HAP-1 (cell line): ENCODE measurements around the gene BST2.

ENCODE experiments used
- DNase-seq, 2 experiments: peaks; one replicate each; pipeline ENCODE4 v3.0.0-alpha.2; 2016 to 2020; ENCODE audit warnings: low spot score in 2 of 2
- H3K27me3 ChIP-seq: fragments of 250-450 bp; sonication (Bioruptor Pico); 2 replicates; pipeline ENCODE4 v1.5.1; 2020; ENCODE audit warnings: low read depth, mild to moderate bottlenecking, moderate library complexity
- H3K36me3 ChIP-seq: fragments of 250-450 bp; sonication (Bioruptor Pico); replicated peaks from 2 replicates; pipeline ENCODE4 v1.5.1; 2020; ENCODE audit warnings: mild to moderate bottlenecking
- H3K4me1 ChIP-seq: fragments of 250-450 bp; sonication (Bioruptor Pico); 2 replicates; pipeline ENCODE4 v1.5.1; 2020; ENCODE audit warnings: mild to moderate bottlenecking
- H3K4me3 ChIP-seq: fragments of 250-450 bp; sonication (Bioruptor Pico); 2 replicates; pipeline ENCODE4 v1.5.1; 2020; ENCODE audit warnings: mild to moderate bottlenecking, moderate library complexity
- H3K9me3 ChIP-seq: fragments of 250-450 bp; sonication (Bioruptor Pico); 2 replicates; pipeline ENCODE4 v1.5.1; 2020; ENCODE audit warnings: mild to moderate bottlenecking, moderate library complexity
- in situ Hi-C: fragments of 300-500 bp; cut with MboI; formaldehyde crosslinking; loops from 3 replicates; pipeline ENCODE4 v1.14.3; 2020; ENCODE audit warnings: low sequenced_read_pairs, inconsistent platforms, mixed read lengths

The BST2 gene

DNA sequence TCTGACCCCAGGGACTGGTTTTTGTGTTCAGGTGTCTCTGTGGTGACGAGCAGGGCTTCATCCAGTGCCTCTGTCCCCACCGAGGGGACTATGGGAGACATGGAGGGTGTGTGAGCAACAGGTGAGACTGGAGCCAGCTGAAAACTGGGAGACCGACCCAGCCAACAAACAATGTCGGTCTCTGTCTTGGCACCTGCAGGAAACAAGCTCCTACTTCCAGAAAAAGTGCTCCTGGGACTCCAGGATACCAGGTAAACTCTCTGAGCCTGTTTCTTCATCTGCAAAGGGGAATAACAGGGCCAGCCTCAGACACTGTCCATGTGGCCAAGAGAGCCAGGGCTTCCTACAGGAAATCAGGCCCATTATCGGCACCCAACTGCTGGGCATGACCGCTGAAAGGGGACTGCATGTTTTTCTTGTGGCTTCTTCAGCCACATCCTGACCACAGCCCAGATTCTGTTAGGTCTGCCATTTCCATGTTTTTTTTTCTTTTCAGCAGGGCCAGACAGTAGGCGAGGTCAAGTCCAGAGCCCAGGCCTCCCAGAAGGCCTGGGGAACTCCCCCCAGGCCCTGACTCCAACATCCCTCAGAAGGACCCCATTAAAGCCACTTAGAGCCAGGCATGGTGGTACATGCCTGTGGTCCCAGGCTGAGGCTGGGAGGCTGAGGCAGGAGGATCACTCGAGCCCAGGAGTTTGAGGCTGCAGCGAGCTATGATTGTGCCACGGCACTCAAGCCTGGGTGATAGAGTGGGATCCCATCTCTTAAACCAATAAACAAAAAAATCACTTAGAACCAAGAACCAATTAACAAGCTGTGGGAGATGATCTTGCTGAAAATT, 836 bp upstream of the BST2 start:
- Histone ChIP-seq H3K4me3 (peak overlapping the region; percentile 54), H3K36me3 (peaks cover 16% of the 10 kb centered on the region), H3K9me3 (no peaks in the 10 kb centered on the region), H3K4me1 (peaks cover 22% of the 10 kb centered on the region), H3K27me3 (no peaks in the 10 kb centered on the region)
- in situ Hi-C loops = no loop called here
- no peak for DNase-seq

- H3K36me3 ChIP-seq = peaks cover 30% of the 10 kb centered on the region
- no peaks in the 10 kb centered on the region for H3K27me3 ChIP-seq
- peaks cover 22% of the 10 kb centered on the region for H3K4me1 ChIP-seq
- H3K4me3 ChIP-seq = peak overlapping the region; percentile 54
- no peak for DNase-seq
- H3K9me3 ChIP-seq = no peaks in the 10 kb centered on the region
- in situ Hi-C loops = no loop called here
Observed at GRCh38 chr19:17404621-17405249, 695 bp downstream of the BST2 start.

DNA sequence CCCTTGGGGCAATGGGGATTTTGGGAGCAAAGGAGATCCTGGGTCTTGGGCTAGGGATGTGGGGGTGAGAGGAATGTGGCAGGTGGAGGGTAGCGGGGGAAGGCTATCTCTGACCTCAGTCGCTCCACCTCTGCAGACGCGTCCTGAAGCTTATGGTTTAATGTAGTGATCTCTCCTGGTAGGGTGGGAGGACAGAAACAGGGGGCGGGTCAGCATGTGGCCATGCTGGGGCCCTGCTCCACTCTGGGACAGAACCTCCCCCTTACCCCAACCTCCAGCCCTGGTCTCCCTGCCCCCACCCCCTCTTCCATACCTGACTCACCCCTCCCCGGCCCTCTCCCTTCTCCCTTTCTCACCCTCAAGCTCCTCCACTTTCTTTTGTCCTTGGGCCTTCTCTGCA, 1.4 kb downstream of the BST2 start:
- Histone ChIP-seq H3K9me3 (no peaks in the 10 kb centered on the region), H3K36me3 (peaks cover 35% of the 10 kb centered on the region), H3K4me1 (peaks cover 22% of the 10 kb centered on the region), H3K27me3 (no peaks in the 10 kb centered on the region), H3K4me3 (peak overlapping the region; percentile 54)
- in situ Hi-C loops = no loop called here
- peak; percentile 34 to 79 for DNase-seq

GRCh38 chr19:17402982-17403855, 2.2 kb downstream of the BST2 start:
- peaks cover 36% of the 10 kb centered on the region for H3K36me3 ChIP-seq
- DNase-seq = peak; percentile 63 to 86
- H3K4me1 ChIP-seq = peaks cover 22% of the 10 kb centered on the region
- H3K4me3 ChIP-seq = peak overlapping the region; percentile 54
- H3K27me3 ChIP-seq = no peaks in the 10 kb centered on the region
- H3K9me3 ChIP-seq = no peaks in the 10 kb centered on the region
- in situ Hi-C loops = no loop called here

DNA sequence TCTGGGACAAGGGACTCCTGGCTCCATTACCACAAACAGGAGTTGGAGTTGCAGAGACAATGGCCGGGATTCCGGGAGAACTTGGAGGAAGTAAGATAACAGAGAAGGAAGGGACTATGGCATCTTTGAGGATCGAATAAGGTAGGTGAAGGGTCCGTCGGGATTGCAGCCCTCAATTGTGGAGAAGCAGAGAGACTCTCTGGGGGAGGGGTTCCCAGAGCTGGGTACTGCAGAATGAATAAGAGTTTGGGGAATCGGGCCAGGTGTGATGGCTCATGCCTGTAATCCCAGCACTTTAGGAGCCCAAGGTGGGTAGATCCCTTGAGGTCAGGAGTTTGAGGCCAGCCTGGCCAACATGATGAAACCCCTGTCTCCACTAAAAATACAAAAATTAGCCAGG, 3.8 kb downstream of the BST2 start:
- H3K9me3 ChIP-seq = no peaks in the 10 kb centered on the region
- no peak for DNase-seq
- peaks cover 10% of the 10 kb centered on the region for H3K4me1 ChIP-seq
- H3K4me3 ChIP-seq = no peak overlapping the region
- peaks cover 49% of the 10 kb centered on the region for H3K36me3 ChIP-seq
- H3K27me3 ChIP-seq = no peaks in the 10 kb centered on the region
- in situ Hi-C loops = no loop called here

DNA sequence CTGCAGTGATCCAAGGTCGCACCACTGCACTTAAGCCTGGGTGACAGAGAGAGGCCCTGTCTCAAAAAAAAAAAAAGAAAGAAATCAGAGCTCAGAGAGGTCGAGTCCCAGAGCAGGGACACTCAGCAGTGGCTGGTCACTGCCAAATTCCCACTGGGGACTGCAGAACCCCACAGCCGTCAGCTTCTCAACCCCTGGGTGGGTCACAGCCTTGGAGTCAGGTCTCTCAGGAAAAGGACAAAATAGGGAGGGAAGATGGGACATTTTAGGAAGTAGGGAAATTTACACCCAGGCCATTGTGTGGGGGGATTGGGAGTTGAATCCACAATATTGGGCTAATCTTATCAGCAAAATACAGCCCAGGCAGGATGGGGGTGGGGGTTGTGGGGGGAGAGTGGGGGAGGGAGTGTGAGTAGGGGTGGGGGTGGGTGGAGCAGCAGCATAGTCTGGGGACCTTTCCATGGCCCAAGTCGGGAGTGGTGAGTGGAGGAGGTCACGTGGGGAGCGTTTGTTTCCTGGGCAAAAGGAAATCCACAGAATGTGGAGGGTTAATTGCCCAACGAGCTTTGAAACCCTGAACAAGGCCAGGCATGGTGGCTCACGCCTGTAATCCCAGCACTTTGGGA, 6.4 kb downstream of the BST2 start:
- no peaks in the 10 kb centered on the region for H3K9me3 ChIP-seq
- no peaks in the 10 kb centered on the region for H3K27me3 ChIP-seq
- peaks cover 58% of the 10 kb centered on the region for H3K36me3 ChIP-seq
- no peak overlapping the region for H3K4me3 ChIP-seq
- H3K4me1 ChIP-seq = no peaks in the 10 kb centered on the region
- in situ Hi-C loops = no loop called here
- DNase-seq = no peak

- H3K36me3 ChIP-seq = peaks cover 30% of the 10 kb centered on the region
- H3K4me1 ChIP-seq = peaks cover 6% of the 10 kb centered on the region
- H3K9me3 ChIP-seq = 0 out of 2 replicates have a peak, but pooled peaks cover under 1% of the 10 kb centered on the region
- no peaks in the 10 kb centered on the region for H3K27me3 ChIP-seq
- in situ Hi-C loops = no loop called here
- peak; percentile 79 to 80 for DNase-seq
- H3K4me3 ChIP-seq = no peak overlapping the region
Observed at GRCh38 chr19:17394891-17395415, 10.5 kb downstream of the BST2 start.

DNA sequence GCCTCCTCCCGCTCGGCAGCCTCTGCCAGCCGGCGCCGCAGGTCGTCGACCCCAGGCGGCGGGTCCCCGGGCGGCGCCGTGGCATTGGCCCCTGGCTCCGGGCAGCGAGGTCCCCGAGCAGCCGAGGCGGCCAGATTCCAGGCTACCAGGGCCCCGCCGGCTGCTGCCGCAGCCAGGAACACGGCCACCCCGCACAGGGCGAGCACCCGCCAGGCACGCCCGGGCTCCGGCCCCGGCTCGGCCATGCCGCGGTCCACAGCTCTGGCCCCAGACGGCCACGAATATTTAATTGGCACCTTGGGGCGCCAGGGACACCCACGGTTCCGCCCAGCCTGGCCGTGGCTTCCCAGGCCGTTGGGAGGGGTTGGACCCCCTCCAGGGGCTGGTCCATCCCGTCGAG, 11.5 kb downstream of the BST2 start, which contains the start of gene CCDC194:
TSS of gene CCDC194 (minus strand) at position 283 of the 400 bp plus-strand sequence. CDS start at position 245, 38 bp downstream.
- Histone ChIP-seq H3K27me3 (no peaks in the 10 kb centered on the region), H3K9me3 (peaks cover 11% of the 10 kb centered on the region), H3K4me1 (peaks cover 6% of the 10 kb centered on the region), H3K36me3 (peaks cover 24% of the 10 kb centered on the region), H3K4me3 (no peak within 1 kb of the TSS)
- in situ Hi-C loops = no loop called here
- no peak for DNase-seq

DNA sequence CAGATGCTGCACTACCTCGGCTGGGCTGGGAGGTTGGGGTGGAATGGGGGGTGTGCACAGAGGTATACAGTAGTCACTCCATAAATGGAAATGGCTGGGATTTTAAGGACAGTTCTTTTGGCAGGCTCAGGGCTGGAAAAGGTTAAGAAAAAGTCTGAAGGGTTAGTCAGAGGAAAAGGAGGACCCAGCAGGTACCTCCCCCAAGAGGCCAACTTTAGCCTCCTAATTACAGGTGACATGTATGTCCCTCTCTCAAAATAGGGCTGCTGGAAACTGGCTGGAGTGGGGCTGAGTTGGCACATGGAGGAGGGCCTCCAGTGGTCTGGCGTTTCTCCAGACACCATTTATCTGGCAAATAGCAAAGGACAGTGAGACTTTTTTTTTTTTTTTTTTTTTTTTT, 12.4 kb downstream of the BST2 start:
- Histone ChIP-seq H3K36me3 (peaks cover 20% of the 10 kb centered on the region), H3K27me3 (no peaks in the 10 kb centered on the region), H3K4me3 (no peak overlapping the region), H3K4me1 (peaks cover 6% of the 10 kb centered on the region), H3K9me3 (peaks cover 14% of the 10 kb centered on the region)
- no peak for DNase-seq
- in situ Hi-C loops = no loop called here

DNA sequence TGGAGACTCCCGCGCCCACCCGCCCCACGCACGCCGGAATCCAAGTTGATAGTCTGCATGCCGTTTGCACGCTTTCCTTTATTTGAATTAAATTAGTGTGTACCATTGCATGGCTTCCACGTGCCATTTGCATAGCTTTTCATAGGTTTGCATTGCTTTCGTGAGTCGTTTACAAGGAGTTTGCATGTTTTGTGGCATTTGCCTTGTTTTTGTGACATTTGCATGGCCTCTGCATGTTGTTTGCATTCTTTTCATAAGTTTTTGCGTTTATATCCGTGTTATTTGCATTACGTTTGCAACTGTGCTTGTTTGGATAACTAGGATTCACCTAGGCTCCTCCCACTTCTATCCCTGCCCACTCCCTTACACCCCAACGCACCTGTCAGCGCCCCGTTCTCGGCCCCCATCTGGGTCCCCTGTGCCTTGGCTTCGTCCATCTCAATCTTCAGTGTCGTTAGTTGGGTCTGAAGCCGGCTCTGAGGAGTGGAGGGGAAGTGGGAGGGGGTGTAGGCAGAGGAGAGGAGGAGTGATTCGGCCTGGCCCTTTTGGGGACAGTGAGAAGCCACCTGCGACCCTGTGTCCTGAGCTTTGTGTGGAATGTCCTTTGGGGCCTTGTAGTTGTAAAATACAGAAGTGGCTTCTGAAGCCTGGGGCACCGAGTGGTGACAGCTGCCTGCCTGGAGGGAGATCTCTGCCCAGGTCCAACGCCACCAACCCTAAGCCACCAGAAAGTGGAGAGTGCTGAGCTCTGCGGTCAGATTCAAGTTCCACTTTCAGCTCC, 13.9 kb downstream of the BST2 start:
- Histone ChIP-seq H3K4me1 (peaks cover 6% of the 10 kb centered on the region), H3K4me3 (peak overlapping the region; percentile 20), H3K9me3 (peaks cover 14% of the 10 kb centered on the region), H3K27me3 (no peaks in the 10 kb centered on the region), H3K36me3 (peaks cover 9% of the 10 kb centered on the region)
- in situ Hi-C loops = no loop called here
- no peak for DNase-seq

DNA sequence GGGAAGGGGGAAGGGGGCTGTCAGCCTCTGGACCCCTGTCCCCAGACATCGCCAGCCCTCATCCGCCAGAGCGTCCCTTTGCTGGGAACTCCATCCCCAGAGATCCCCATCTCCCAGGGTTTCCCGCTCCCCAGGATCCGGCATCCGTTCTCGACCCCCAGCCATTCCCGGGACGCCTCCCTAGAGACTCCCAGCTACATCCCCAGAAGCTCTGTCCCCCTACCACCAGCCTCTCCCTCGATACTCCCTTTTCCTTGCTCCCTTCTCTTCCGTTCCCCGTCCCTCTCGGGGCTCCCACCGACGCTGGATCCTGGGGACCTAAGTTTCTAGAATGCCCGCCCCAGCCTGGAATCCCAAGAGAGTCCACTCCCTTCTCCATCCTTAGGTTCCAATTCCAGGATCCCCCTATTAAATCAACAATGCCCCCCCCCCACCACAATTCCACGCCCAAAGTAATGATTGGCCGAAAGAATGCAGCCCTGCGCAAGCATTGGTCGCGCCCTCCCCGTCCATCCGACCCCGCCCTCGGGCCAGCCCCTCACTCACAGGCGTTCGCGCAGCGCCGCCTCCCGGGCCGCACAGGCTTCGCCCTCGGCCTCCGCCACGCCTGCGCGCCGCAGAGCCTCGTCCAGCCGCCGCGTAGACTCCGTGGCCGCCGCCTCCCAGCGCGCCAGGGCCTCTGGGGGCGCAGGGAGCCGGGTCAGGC, 14.6 kb downstream of the BST2 start:
- peak; percentile 92 to 98 for DNase-seq
- Histone ChIP-seq H3K4me3 (peak overlapping the region; percentile 30), H3K4me1 (peaks cover 6% of the 10 kb centered on the region), H3K36me3 (peaks cover 6% of the 10 kb centered on the region), H3K9me3 (peaks cover 14% of the 10 kb centered on the region), H3K27me3 (no peaks in the 10 kb centered on the region)
- in situ Hi-C loops = no loop called here
